HepG2 (cell line): ENCODE measurements around the gene PGPEP1. TPM values are rescaled to one million over a fixed set of nuclear protein-coding genes. Genes with fewer than 3 reads are reported as not detected.

Experiments used
- ATAC-seq: fragments of 200-7000 bp; cut with Tn5 transposase; 3 replicates; pipeline ENCODE4 v1.9.1; 2020; ENCODE audit warnings: mild to moderate bottlenecking, moderate library complexity
- BruUV-seq: library from RNA; stranded (reverse); fragments of 400-500 nt; replicated peaks from 2 replicates; lab custom pipeline; 2021; lab: Mats Ljungman, UMichigan
- CTCF ChIA-PET: fragments of 300-600 bp; formaldehyde crosslinking; extraction: SDS; loops from one replicate; lab custom pipeline; 2021; ENCODE audit warnings: low total read pairs, inconsistent platforms, low intra/inter-chr PET ratio; lab: Yijun Ruan, JAX
- POLR2A ChIA-PET: fragments of 350-600 bp; sonication (Branson Sonifier 250); formaldehyde crosslinking; loops from one replicate; lab custom pipeline; 2020; ENCODE audit warnings: antibody characterized with exemption, inconsistent platforms; lab: Yijun Ruan, JAX
- DNase-seq: peaks from one replicate; pipeline ENCODE4 v3.0.0-alpha.2; 2015; ENCODE audit warnings: low spot score
- FAIRE-seq: peaks from 3 replicates; lab custom pipeline; 2011; peaks lifted over from hg19 to GRCh38; lab: Jason Lieb, UNC
- H2AFZ ChIP-seq: one replicate; pipeline ENCODE4 v1.6.1; 2011; ENCODE audit warnings: low read length, inconsistent platforms
- H3K27ac ChIP-seq: fragments of 300-600 bp; 3 replicates; pipeline ENCODE4 v1.8.0; 2011; ENCODE audit warnings: mixed run types, mild to moderate bottlenecking, mixed read lengths, low read length, inconsistent platforms; ENCODE audit not compliant: insufficient read depth; ENCODE audit errors: extremely low read length
- H3K27me3 ChIP-seq, 2 experiments: fragments of 200-600 bp in 1 of 2; 2 replicates in 1 of 2; 3 replicates in 1 of 2; pipeline versions ENCODE4 v1.6.0 to v1.8.0; 2011; ENCODE audit warnings: low read length in 2 of 2, mild to moderate bottlenecking in 2 of 2, moderate library complexity in 2 of 2, inconsistent platforms in 1 of 2; ENCODE audit not compliant: insufficient read depth in 2 of 2, control insufficient read depth in 1 of 2
- H3K36me3 ChIP-seq, 2 experiments: fragments of 200-600 bp in 1 of 2; replicated peaks in 1 of 2; 2 replicates in 1 of 2; 3 replicates in 1 of 2; pipeline versions ENCODE4 v1.5.1 to v1.8.0; 2011; ENCODE audit warnings: low read length in 2 of 2, inconsistent platforms in 1 of 2; ENCODE audit not compliant: insufficient read depth in 2 of 2, control insufficient read depth in 1 of 2
- H3K4me1 ChIP-seq: 2 replicates; pipeline ENCODE4 v1.5.1; 2012; ENCODE audit warnings: low read length, inconsistent platforms; ENCODE audit not compliant: insufficient read depth
- H3K4me2 ChIP-seq: 2 replicates; pipeline ENCODE4 v1.6.0; 2011; ENCODE audit warnings: low read depth, low read length, inconsistent platforms
- H3K4me3 ChIP-seq, 3 experiments: fragments of 200-600 bp in 1 of 3; sonication (generic), shearing (Covaris generic) in 1 of 3; replicated peaks in 1 of 3; 2 replicates each; pipeline ENCODE4 v1.5.1; 2011 to 2016; ENCODE audit warnings: low read length in 3 of 3, inconsistent platforms in 2 of 3, low read depth in 2 of 3, mild to moderate bottlenecking in 2 of 3, control low read depth in 1 of 3, mixed read lengths in 1 of 3; ENCODE audit not compliant: insufficient read depth in 1 of 3
- H3K79me2 ChIP-seq: one replicate; pipeline ENCODE4 v1.6.1; 2011; ENCODE audit warnings: low read length, inconsistent platforms; ENCODE audit not compliant: insufficient read depth
- H3K9ac ChIP-seq: 2 replicates; pipeline ENCODE4 v1.6.0; 2011; ENCODE audit warnings: mild to moderate bottlenecking, low read depth, low read length, inconsistent platforms; ENCODE audit not compliant: insufficient read depth
- H3K9me3 ChIP-seq: 2 replicates; pipeline ENCODE4 v1.5.1; 2012; ENCODE audit warnings: mild to moderate bottlenecking, low read length
- H4K20me1 ChIP-seq: 2 replicates; pipeline ENCODE4 v1.6.0; 2011; ENCODE audit warnings: inconsistent platforms, mild to moderate bottlenecking, low read length, moderate library complexity; ENCODE audit not compliant: insufficient read depth
- AHDC1 ChIP-seq: sonication (generic); formaldehyde crosslinking; IDR thresholded peaks from 2 replicates; pipeline ENCODE4 v1.5.1; 2020; ENCODE audit warnings: mild to moderate bottlenecking, missing genetic modification reagents, borderline replicate concordance
- HBP1 ChIP-seq: IDR thresholded peaks from 2 replicates; pipeline ENCODE4 v1.6.1; 2016; ENCODE audit warnings: low read depth, control low read depth
- ZNF232 ChIP-seq: sonication (generic); formaldehyde crosslinking; IDR thresholded peaks from 2 replicates; pipeline ENCODE4 v1.4.0; 2020; ENCODE audit warnings: missing genetic modification reagents, borderline replicate concordance
- ZNF33A ChIP-seq: sonication (generic); formaldehyde crosslinking; IDR thresholded peaks from 2 replicates; pipeline ENCODE4 v1.5.1; 2020; ENCODE audit warnings: missing genetic modification reagents, mild to moderate bottlenecking, moderate library complexity, borderline replicate concordance
- ZNF605 ChIP-seq: sonication (generic); formaldehyde crosslinking; IDR thresholded peaks from 2 replicates; pipeline ENCODE4 v1.8.0; 2022; ENCODE audit warnings: mild to moderate bottlenecking, missing genetic modification reagents
- ZNF709 ChIP-seq: sonication (generic); formaldehyde crosslinking; IDR thresholded peaks from 2 replicates; pipeline ENCODE4 v1.5.0; 2020; ENCODE audit warnings: mild to moderate bottlenecking, missing genetic modification reagents
- ZNF749 ChIP-seq: sonication (generic); formaldehyde crosslinking; IDR thresholded peaks from 2 replicates; pipeline ENCODE4 v1.8.0; 2022; ENCODE audit warnings: mild to moderate bottlenecking, missing genetic modification reagents, moderate library complexity, borderline replicate concordance
- in situ Hi-C: cut with HindIII; loops from 2 replicates; pipeline ENCODE4 v1.10.0; 2017; ENCODE audit warnings: low pct_unique_long_range_greater_than_20kb; ENCODE audit not compliant: extremely low pct_ligation_motif_present
- intact Hi-C: fragments of 100-400 bp; cut with micrococcal nuclease; formaldehyde crosslinking; loops from one replicate; pipeline ENCODE4 v1.10.0; 2022; ENCODE audit not compliant: unreplicated experiment
- polyA plus RNA-seq, 8 experiments: library from polyadenylated mRNA; depleted of rRNA in 3 of 8; stranded (reverse) in 7 of 8; unstranded in 1 of 8; fragments of >200 nt; fragmentation: Illumina TruSeq in 4 of 8; extraction: Trizol in 4 of 8; gene quantifications; 2 replicates each; pipeline versions ENCODE4 v1.2.1 to v1.2.3, GENCODE V29; 2011 to 2016; ENCODE audit warnings: low read depth in 4 of 8, missing spikeins in 1 of 8, mixed read lengths in 1 of 8; ENCODE audit not compliant: insufficient read depth in 1 of 8
- total RNA-seq, 5 experiments: library from RNA; depleted of rRNA; stranded (reverse); fragments of >200 nt; fragmentation: Illumina TruSeq; extraction: Trizol; gene quantifications; 2 replicates each; pipeline ENCODE4 v1.2.3, GENCODE V29; 2016; ENCODE audit warnings: low read depth in 1 of 5
- TF ChIP-seq, protein P1 (sequence below): sonication (generic); formaldehyde crosslinking; IDR thresholded peaks from 2 replicates; pipeline ENCODE4 v1.4.0; 2020; ENCODE audit warnings: missing genetic modification reagents
- TF ChIP-seq, protein P2 (sequence below): sonication (generic); formaldehyde crosslinking; IDR thresholded peaks from 2 replicates; pipeline ENCODE4 v1.5.0; 2020; ENCODE audit warnings: missing genetic modification reagents

PGPEP1 gene
- total and polyA plus RNA-seq, 2 of the 13 experiments (the other 11 are each of a cell fraction or from before 2014, with no cell fraction given), result 53.1 to 56.6 TPM

DNA sequence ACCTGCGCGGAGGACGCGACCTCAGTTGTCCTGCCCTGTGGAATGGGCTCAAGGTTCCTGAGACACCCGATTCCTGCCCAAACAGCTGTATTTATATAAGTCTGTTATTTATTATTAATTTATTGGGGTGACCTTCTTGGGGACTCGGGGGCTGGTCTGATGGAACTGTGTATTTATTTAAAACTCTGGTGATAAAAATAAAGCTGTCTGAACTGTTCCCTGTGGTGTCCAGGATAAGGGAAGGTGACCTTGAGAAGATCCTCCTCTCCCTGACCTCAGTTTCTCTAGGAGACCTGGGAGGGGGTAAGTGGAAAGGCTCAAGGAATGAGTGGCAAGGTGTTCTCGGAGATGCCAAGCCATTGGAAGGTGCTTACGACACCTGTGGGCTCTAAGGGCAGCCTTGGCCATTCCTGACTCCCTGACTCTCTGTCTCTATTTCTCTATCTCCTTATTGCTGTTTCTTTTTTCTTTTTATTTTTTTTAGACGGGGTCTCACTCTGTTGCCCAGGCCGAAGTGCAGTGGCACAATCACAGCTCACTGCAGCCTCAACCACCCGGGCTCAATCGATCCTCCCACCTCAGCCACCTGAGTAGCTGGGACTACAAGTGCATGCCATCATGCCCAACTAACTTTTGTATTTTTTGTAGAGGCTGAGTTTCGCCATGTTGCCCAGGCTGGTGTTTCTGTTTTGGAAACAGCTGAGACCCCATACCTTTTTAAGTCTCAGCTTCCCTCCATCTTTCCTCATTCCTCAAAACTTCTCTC, 48.7 kb downstream of the PGPEP1 start (continued):
- 0 out of 2 replicates have a peak, but pooled peaks have one; percentile 8 for TF ChIP-seq AHDC1 (CRISPR knock-in tag)

DNA sequence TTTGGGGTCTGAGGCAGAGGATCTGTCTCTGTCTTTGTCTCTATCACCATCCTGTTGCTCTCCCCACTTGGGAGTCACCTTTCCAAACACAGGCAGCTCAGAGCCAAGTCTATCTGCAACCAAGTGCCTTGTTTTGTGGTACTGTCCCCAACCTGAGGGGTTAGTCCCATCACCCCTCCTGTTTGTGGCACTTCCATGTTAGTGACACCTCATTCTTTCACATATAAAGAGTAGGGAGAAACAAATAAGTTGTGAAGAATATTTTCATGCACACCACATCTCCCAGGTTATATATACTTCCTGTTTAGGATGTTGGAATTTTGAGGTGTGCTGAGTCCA, 49.3 kb downstream of the PGPEP1 start:
- Histone ChIP-seq H3K9ac (no peak overlapping the region), H3K79me2 (peaks cover 29% of the 10 kb centered on the region), H3K36me3 (peaks cover 4 to 24% of the 10 kb centered on the region in 2 experiments; a peak in 4 of 5 replicates), H3K9me3 (no peaks in the 10 kb centered on the region), H3K4me3 (no peak overlapping the region), H3K4me2 (no peak overlapping the region), H3K27me3 (no peaks in the 10 kb centered on the region; a peak in 1 of 5 replicates), H2AFZ (no peak overlapping the region), H3K4me1 (peaks cover 28% of the 10 kb centered on the region), H4K20me1 (peaks cover 42% of the 10 kb centered on the region), H3K27ac (no peak overlapping the region)
- ATAC-seq (no peak; the same call in 2 of the 3 replicates), DNase-seq (no peak), FAIRE-seq (no peak)
- in situ Hi-C loops, result no loop called here
- POLR2A ChIA-PET, result interaction anchor here (0.9 to 14.3 kb wide), 13 partner anchors 9 to 115 kb away, joined by 3 to 514 read pairs (median 6); partner anchors contain the start of genes IQCN and JUND
- CTCF ChIA-PET, result interaction anchor here (4.4 kb wide), 1 partner anchor 40 kb away, joined by 20 read pairs; no protein-coding TSS in a partner anchor
- intact Hi-C loops, result loop anchor here (5.0 kb wide), 1 partner anchor 42 kb away; no protein-coding TSS in a partner anchor
- BruUV-seq, result no TSS peak
- no peak for TF ChIP-seq ZNF33A (CRISPR knock-in tag)
- peak; percentile 76; the same call in 1 of the 2 replicates for TF ChIP-seq ZNF709 (CRISPR knock-in tag)
- TF ChIP-seq ZNF605 (CRISPR knock-in tag), result 0 out of 2 replicates have a peak, but pooled peaks have one; percentile 1
- TF ChIP-seq, protein P1, sequence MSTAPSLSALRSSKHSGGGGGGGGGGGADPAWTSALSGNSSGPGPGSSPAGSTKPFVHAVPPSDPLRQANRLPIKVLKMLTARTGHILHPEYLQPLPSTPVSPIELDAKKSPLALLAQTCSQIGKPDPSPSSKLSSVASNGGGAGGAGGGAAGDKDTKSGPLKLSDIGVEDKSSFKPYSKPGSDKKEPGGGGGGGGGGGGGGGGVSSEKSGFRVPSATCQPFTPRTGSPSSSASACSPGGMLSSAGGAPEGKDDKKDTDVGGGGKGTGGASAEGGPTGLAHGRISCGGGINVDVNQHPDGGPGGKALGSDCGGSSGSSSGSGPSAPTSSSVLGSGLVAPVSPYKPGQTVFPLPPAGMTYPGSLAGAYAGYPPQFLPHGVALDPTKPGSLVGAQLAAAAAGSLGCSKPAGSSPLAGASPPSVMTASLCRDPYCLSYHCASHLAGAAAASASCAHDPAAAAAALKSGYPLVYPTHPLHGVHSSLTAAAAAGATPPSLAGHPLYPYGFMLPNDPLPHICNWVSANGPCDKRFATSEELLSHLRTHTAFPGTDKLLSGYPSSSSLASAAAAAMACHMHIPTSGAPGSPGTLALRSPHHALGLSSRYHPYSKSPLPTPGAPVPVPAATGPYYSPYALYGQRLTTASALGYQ, result no peak
- no peak for TF ChIP-seq ZNF232 (CRISPR knock-in tag)
- no peak for TF ChIP-seq HBP1 (CRISPR knock-in tag)
- 0 out of 2 replicates have a peak, but pooled peaks have one; percentile 34 for TF ChIP-seq ZNF749
- TF ChIP-seq, protein P2, sequence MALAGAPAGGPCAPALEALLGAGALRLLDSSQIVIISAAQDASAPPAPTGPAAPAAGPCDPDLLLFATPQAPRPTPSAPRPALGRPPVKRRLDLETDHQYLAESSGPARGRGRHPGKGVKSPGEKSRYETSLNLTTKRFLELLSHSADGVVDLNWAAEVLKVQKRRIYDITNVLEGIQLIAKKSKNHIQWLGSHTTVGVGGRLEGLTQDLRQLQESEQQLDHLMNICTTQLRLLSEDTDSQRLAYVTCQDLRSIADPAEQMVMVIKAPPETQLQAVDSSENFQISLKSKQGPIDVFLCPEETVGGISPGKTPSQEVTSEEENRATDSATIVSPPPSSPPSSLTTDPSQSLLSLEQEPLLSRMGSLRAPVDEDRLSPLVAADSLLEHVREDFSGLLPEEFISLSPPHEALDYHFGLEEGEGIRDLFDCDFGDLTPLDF (CRISPR knock-in tag), result no peak
